GM19395 (cell line): ENCODE measurements around the gene PRSS57.
"Not testable (repeated sequence)": the region's sequence is repeated elsewhere in the genome, so short reads cannot be mapped to it uniquely, and the experiment has no call there.

Source experiments
- ATAC-seq: cut with Tn5 transposase; IDR thresholded peaks from one replicate; pipeline ENCODE4 v1.9.1; 2021; ENCODE audit warnings: mild to moderate bottlenecking, moderate library complexity; ENCODE audit not compliant: unreplicated experiment

Gene PRSS57

DNA sequence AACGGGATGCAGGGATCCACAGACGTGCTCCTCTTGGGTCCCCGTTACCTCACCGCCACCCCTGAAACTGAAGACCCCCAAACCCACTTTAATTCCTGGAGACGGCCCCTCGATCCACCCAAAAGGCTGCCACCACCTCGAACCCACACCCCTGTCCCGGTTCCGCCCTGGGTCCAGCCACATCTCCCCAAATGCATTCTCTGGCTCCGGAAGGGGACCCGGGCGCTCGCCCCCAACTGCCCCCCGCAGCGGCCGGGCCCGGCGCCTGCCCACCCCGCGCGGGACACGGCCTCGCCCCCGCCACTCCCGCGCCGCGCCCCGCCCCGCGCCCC, 19.3 kb downstream of the PRSS57 start:
- ATAC-seq = no peak

DNA sequence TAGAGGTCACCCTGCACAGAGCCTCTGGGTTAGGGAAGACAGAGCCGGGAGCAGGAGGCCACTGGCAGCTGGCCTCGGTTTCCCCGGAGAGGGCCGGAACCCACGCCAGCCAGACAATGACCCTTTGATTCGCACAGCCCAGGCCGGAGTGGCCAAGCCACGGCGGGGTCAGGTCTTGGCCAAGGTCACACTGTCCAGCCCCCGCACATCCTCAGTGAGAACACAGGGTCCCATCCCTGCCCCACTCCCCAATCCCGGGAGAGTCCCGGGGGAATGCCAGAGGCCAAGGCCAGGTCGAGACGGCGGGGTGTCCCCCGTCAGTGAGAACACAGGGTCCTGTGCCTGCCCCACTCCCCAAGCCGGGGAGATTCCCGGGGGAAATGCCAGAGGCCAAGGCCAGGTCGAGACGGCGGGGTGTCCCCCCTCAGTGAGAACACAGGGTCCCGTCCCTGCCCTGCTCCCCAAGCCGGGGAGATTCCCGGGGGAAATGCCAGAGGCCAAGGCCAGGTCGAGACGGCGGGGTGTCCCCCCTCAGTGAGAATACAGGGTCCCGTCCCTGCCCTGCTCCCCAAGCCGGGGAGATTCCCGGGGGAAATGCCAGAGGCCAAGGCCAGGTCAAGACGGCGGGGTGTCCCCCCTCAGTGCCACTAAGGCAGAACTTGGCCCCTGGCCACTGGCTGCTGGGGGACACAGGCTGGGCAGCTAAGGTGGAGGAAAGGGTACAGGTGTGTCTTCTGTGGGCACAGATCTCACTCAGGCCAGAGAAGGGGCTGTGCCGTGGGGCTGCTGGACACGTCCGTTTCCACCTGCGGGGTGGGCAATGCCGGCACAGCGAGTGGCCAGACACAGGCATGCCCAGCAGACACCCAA, 20.7 kb downstream of the PRSS57 start:
- ATAC-seq = no peak

DNA sequence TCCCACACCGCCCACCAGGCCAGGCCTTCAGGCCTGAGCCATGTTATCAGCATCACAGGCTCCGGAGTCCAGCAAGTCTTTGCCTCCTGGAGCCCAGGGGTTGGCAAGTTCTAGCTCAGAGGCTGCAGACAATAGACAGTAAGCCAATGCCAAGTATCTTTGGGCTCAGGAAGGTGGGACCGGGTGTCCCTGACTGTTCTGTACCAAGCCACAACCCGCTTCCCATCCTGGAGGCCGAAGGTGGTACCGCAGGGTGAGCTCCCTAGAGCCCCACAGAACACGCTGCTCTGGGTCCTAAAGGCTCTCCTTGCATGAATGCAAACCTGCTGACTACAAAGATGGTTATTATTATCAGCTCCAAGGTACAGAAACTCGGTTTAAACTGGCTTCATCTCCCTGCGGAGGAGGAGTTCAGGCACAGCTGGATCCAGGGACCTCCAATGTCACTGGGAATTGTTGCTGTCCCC, 24.6 kb downstream of the PRSS57 start:
- no peak for ATAC-seq

DNA sequence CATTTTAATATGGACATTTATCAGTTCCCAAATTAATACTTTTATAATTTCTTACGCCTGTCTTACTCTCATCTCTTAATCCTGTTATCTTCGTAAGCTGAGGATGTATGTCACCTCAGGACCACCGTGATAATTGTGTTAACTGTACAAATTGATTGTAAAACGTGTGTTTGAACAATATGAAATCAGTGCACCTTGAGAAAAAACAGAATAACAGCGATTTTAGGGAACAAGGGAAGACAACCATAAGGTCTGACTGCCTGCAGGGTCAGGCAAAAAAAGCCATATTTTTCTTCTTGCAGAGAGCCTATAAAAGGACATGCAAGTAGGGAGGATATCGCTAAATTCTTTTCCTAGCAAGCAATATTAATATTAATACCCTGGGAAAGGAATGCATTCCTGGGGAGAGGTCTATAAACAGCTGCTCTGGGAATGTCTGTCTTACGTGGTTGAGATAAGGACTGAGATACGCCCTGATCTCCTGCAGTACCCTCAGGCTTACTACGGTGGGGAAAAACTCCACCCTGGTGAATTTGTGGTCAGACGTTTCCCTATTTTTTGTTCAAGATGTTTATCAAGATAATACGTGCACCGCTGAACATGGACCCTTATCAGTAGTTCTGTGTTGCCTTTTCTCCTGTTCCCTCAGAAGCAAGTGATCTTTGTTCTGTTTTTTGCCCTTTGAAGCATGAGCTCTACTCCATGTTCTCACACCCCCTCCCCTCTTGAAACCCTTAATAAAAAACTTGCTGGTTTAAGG, 26.4 kb downstream of the PRSS57 start:
- not testable (repeated sequence) for ATAC-seq

DNA sequence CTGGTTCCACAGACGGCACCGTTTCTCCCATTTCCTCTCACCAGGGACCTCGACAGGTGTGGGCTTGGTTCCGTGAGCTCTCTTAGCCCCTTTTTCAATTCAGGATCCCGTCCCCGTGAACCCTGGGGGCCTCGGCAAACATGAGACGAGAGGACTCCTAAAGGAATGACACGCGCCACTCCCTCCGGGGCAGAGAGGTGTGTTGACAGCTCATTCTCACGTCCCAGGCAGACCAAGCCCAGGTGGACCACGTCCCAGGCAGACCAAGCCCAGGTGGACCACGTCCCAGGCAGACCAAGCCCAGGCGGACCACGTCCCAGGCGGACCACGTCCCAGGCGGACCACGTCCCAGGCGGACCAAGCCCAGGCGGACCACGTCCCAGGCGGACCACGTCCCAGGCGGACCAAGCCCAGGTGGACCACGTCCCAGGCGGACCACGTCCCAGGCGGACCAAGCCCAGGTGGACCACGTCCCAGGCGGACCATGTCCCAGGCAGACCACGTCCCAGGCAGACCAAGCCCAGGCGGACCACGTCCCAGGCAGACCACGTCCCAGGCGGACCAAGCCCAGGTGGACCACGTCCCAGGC, 28.2 kb downstream of the PRSS57 start:
- not testable (repeated sequence) for ATAC-seq

DNA sequence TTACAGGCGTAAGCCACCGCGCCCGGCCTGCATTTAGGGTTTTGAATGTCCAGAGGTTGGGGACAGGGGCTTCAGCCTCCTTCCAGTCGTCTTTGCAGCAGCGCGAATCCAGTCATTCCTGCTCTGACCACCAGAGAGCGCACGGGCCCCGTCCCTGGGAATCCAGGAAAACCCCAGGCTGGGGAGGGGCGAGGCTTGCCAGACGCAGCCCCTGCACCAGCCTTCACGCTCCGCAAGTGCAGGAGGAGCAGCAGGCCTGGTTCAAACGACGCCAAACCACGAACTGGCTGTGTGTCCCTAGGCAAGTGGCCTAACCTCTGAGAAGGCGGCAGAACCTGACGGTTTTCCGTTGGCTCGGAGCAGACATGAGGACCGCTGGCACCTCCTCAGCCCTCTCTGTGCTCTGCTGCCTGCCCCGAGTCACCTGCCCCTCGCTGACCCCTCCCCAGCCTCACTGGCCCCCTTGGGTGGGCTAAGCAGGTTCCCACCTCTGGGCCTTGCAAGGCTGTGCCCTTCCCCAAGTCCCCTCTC, 30.3 kb downstream of the PRSS57 start:
- no peak for ATAC-seq

DNA sequence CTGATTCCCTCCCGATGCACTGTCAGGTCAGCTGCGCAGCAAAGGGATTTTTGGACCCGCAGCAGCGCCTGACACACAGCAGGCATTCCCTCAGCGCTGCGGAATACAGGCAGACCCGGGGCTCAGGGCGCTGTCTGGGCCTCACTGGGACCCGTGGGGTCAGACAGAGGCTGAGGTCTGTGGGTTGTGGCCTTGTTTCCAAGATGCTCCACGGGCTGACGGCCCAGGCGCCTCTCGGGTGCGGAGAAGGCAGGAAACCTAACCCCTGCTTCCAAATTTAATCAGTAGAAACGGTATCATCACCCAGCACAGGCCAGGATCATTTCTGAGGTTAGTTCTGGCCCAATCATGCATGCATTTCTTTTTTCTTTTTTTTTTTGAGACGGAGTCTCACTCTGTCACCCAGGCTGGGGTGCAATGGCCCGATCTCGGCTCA, 31.6 kb downstream of the PRSS57 start:
- ATAC-seq = no peak

DNA sequence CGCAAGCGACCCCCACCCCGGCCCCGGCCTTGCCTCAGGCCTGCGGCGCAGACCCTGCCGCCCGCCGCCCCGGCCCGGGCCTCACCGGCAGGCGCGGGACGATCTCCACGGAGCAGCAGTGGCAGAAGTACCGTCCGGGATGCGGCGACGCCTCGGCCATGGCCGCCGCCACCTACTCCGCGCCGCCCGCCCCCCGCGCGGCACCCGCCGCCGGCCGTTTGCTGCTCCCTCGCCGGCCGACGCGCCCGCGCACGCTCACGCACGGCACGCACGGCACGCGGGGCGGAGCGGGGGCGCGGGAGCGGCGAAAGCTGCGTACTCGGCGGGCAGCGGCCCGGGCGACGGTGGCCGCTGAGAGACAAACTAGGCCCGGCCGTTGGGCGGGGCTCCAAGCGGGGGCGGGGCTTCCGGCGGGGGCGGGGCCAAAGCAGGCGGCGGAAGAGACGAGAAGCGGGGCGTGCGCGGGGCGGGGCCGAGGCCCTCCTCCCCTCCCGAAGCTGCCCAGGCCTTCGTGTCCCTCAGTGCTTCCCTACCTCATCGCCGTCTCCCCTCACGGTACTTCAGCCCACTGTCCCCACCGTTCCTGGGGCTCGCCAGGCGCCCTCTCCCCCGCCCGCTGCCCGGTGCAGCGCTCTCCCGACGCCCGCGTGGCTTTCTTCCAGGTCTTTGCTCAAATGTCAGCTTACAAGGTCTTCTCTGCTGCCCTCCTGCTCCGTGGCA, 32.1 kb downstream of the PRSS57 start, which contains the start of gene RNF126:
TSS of gene RNF126 (minus strand) at position 253 of the 720 bp plus-strand sequence. CDS start at position 160, 93 bp downstream.
- peak; percentile 49 for ATAC-seq

DNA sequence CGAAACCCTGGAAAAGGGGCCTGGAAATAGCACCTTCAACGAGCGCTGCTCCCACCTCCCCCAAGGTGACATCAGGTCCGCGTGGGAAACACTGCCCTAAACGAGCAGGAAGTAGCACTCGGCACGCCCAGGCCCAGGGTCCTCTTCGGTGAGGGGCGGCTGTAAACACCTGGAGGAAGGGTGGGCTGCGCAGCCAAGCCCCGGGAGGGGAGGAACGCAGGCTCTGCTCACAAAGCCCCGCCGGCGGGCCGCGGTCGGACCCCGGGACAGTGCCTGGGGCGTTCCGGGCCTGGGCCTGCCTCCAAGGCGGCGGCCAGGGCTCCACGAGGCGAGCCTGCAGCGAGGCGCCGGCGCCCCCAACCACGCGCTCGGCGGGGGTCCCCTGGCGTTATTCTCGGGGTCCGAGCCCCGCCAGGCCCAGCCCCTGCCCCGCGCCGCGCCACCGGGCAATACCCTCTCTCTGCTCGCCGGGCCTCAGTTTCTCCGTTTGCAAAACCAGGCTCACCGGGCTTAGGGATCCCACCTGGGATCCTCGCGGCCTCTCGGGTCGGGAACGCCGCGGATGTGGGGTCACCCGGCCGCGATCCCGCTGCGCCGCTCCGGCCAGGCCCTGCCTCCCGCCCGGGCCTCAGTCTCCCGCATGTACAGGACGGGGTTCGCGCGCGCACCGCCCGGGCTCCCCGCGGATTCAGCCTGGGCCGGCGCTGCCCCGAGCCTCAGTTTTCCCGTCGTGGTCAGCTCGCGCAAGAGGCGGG, 32.9 kb downstream of the PRSS57 start:
- ATAC-seq = peak; percentile 9

DNA sequence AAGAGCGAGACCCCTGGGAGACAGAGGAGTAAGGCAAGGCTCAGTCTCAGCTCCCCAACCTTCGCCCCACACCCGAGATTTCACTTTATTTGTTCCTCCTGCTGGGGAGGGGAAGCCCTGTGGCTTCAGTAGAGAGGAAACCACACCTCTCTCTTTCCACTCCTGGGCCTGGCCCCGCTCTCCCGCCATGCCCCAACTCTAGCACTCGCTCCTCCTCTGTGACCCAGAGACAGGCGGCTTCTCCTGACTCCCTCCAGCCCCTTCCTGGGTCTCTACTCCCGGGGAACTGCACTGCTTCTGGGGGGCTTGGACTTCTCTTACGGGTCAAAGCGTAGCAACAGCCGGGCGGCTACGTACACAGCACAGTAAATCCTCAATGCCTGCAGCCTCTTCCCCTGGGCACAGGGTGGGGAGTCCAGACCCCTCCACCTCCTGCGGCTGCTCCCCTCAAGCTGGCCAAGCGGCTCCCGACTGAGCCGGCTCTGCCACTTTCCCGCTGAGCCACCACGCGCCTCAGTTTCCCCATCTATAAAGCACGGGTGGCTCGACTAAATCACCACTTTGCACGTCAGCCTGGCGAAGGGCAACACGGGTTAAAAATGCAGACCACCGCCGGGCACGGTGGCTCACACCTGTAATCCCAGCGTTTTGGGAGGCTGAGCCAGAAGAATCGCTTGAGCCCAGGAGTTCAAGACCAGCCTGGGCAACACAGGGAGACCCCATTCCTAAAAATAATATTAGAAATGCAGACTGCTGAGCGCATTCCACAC, 33.6 kb downstream of the PRSS57 start:
- ATAC-seq = no peak

DNA sequence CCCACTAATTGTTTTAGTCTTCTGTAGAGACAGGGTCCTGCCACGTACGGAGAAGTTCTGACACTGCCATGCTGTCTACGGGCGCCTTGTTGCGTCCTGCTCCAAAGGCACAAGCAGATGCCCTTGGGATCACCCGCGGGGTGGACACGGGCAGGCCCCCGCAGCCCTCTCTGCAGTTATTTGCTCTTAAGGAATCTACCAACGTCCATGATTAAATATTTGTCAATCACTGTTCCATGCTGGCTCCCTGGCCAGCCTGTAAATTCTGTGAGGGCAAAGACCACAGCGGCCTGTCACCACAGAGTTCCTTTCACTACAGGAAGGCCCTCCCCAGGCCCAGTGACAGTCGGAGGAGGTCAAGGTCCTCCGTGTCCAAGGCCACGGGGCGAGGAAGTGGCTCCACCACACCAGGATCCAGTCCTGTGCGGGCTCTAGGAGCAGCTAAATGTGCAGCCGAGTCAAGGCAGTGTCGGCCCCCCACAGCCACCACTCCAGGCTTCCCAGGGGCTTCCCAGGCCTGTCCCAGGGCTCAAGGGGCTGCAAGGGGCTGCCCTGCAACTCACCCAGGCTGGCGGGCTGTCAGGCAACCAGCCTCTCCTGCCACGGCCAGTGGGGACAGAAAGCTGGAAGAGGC, 34.3 kb downstream of the PRSS57 start:
- ATAC-seq = no peak

DNA sequence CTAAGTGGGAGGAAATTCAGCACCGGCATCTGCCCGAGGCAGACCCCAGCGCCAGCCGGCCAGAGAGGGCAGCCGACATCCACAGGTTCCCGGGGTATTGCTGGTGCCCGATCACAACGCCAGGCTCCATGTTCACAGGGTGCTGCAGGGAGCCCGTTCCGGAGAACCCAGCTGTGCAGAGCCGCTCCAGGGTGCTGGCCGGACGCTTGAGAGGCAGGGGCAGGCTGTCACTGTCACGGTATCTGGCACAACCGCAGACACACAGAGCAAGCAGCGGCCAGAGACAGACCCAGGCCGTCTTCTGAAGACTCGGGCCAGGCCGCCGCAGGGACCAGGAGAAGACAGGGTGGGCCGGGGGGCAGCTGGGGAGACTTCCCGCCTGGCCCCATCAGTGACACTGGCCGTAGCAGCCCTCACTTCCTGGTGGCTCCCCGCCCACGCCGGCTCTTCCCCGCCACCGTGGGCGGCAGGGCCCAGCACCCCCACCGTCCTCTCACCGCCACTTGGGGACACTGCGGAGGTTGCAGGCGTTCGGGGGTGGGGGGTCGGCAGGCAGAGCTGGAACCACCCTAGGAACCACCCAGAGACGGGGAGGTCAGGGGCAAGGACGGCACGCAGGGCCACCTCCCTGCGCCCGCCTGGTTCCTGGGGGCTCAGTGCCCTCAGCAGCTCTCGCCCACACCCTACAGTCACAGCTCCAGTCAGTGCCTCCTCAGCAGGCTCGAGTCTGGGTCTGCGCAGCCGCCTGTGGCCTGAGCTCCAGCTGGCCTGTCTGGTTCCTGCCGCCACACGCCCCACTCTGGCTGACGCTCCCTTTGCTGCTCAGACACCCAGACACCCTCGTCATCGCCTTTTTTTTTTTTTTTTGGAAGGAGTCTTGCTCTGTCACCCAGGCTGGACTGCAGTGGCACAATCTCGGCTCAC, 36.1 kb downstream of the PRSS57 start:
- ATAC-seq = no peak

DNA sequence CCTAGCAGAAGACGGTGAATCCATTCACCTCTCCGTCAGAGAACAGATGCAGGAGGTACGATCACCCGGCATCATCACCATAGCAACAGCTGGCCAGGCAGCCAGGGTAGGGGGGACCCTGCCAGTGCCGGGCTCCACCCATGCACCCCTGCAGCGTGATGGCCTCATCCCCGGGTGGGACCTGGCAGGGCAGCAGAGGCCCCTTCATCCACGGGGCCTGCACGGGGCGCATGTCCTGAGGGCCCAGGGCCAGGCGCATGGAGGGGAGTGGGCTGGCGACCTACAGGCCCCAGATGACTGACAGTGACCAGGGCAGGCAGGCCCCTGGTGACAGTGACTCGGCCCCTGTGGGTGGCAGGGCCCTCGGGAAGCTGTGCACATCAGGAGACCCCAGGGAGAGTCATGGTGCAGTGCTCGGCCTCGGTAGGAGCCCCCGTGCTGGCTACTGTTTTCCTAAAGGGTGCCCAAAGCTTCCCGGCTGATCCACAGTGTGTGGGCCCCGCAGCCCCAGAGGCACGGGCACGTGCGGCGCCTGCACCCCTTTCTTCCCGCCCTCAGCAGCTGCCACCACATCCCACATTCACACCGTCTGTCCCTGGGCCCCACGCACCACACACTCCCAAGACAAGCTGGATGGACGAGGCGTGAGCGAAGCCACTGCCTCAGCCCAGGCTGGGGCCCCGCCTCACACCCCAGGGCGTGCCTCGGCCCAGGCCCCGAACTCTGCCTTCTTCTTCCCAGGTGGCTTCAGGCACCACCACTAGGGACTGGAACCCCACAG, 37.0 kb downstream of the PRSS57 start:
- ATAC-seq = no peak

DNA sequence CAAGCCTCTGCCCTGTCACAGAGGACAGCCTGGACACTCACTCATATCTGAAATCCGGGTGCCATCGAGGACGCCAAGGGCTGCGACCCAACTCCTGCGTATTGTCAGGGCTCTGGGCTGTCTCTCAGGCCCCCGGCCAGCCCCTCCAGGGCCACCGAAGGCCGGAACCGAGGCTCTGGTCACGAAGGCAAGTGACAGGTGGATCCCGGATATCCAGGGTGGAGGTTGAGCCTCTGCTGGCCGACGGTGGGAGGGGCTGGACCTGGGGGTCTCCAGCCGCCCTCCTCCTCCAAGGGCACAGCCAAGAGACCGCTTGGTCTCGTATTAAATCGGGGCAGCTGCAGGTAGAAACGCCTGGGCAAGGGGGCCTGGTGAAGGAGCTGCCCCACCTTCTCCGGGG, 37.6 kb downstream of the PRSS57 start:
- ATAC-seq = no peak

DNA sequence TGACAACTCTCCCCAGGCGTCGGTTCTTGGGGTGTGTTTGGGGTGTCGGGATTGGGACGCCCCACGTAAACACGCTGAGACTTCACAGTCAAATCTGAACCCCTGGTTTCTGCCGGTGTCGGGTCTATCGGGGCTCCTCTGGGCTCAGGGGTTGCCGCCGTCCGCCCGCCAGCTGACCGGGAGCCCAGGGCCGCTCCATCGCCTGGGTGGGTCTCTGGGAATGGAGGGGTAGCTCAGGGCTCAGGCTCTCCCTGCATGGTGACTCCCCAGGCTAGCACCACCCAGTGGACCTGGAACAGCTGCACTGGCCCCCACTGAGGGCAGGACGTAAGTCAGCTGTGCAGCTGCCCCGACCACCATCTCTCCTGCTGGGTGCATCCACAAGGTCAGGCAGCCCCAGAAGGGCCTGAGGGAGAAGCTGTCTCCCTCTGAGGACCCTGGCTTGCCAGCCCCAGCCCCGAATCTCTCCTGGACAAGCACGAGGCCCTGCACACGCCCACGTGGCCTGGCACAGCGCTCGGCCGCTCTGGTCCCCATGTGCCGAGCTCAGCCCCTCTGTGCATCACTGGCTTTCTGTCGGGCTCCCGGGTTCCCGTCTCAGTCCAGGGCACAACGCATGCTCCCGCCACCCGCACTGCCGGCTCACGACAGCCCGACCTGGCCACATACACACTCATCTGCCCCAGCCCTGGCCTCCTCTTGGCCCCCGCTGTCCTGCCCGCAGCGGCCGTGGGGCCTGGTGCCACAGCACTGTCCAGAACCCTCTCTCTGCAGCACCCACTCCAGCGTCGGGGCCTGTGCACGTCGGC, 38.3 kb downstream of the PRSS57 start:
- no peak for ATAC-seq

DNA sequence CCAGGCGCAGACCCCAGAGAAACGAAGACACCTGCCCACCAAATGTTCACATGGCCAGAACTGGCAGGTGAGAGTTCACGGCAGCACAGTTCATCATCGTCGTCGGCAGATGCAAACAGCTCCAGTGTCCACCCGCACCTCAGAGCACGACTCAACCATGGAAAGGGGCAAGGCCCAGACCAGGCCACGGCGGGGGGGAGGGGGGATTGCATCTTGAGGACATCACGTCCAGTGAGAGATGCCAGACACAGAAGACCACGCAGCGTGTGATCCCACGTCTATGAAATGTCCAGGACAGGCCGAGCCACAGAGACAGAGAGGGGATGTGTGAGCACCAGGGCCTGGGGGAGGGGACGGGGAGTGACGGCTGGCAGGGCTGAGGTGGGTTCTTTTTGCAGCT, 39.6 kb downstream of the PRSS57 start:
- no peak for ATAC-seq
